Measurements from ENCODE around the gene TBCCD1.

The TBCCD1 gene

DNA sequence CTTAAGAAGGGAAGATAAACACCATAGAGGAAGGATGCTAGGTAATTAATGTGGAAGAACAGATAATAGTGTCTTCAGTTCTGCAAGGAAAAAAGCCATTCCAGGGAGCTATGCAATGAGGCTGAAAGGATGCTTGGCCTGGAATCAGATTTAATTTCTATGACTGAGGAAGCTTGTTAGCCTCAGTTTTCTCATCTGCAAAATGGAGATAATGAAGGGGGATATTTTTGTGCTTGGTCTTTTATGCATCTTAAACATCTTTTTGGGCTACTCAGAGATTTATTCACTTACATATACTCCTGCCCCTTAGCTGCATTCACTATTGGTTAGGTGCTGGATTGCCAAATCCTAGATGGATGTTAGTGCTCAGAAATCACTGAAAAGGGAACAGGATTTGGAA lies 20.0 kb upstream of the TBCCD1 start:
- TF ChIP-seq SIN3A (IDR thresholded peaks at IDR 0.05; ENCODE audit: borderline replicate concordance, insufficient read depth, low read length) (no peak), FOXP2 (optimal IDR thresholded peaks at IDR 0.05; ENCODE audit: borderline replicate concordance, extremely low read depth, extremely low read length, insufficient read depth) (no peak)

DNA sequence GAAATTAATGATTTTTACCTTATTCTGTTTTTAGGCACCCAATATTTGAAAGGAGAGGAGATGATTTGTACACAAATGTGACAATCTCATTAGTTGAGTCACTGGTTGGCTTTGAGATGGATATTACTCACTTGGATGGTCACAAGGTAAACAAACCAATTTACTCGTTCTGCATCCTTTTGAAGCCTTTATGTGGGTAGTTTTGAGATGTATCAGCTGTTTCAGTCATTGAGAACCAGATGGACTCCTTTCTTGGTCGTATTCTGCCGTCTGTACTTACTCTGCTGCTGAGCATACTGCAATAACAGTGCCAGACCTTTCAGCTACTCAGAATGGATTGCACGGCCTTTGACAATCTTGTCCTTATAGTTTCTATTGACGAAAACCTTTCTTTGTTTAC lies 16.7 kb upstream of the TBCCD1 start:
- TF ChIP-seq TAF1 (IDR thresholded peaks at IDR 0.05; ENCODE audit: borderline replicate concordance, insufficient read depth, low read length) = no peak
- TF ChIP-seq POLR2AphosphoS5 (IDR thresholded peaks at IDR 0.05; ENCODE audit: low read depth, low read length) = no peak
- TF ChIP-seq, protein P1, sequence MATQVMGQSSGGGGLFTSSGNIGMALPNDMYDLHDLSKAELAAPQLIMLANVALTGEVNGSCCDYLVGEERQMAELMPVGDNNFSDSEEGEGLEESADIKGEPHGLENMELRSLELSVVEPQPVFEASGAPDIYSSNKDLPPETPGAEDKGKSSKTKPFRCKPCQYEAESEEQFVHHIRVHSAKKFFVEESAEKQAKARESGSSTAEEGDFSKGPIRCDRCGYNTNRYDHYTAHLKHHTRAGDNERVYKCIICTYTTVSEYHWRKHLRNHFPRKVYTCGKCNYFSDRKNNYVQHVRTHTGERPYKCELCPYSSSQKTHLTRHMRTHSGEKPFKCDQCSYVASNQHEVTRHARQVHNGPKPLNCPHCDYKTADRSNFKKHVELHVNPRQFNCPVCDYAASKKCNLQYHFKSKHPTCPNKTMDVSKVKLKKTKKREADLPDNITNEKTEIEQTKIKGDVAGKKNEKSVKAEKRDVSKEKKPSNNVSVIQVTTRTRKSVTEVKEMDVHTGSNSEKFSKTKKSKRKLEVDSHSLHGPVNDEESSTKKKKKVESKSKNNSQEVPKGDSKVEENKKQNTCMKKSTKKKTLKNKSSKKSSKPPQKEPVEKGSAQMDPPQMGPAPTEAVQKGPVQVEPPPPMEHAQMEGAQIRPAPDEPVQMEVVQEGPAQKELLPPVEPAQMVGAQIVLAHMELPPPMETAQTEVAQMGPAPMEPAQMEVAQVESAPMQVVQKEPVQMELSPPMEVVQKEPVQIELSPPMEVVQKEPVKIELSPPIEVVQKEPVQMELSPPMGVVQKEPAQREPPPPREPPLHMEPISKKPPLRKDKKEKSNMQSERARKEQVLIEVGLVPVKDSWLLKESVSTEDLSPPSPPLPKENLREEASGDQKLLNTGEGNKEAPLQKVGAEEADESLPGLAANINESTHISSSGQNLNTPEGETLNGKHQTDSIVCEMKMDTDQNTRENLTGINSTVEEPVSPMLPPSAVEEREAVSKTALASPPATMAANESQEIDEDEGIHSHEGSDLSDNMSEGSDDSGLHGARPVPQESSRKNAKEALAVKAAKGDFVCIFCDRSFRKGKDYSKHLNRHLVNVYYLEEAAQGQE (IDR thresholded peaks at IDR 0.05; ENCODE audit: insufficient read depth in 1 of 2, low read depth in 2 of 2, low read length in 2 of 2) = no peak
- TF ChIP-seq FOXP2 (optimal IDR thresholded peaks at IDR 0.05; ENCODE audit: borderline replicate concordance, extremely low read depth, extremely low read length, insufficient read depth) = no peak

DNA sequence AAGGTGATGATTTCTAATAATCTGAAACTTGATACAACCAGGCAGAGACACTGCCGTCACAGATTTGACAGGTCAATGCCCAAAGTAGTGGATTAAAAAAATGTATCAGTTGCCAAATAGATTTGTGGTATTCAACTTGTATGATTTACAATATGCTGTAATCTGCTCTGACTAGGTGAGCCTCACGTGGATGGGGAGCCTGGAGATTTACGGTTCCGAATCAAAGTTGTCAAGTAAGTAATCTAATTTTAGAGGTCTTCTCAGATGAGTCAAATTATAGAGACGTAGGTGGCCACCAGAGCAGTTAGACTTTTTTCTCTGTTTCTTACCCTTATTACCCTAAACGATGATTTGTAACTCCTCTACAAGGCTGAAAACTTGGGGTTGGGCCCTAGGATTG lies 15.4 kb upstream of the TBCCD1 start:
- TF ChIP-seq FOXP2 (optimal IDR thresholded peaks at IDR 0.05; ENCODE audit: borderline replicate concordance, extremely low read depth, extremely low read length, insufficient read depth) = no peak
- TF ChIP-seq SIN3A (IDR thresholded peaks at IDR 0.05; ENCODE audit: borderline replicate concordance, insufficient read depth, low read length) = no peak
- no peak for TF ChIP-seq TAF1 (IDR thresholded peaks at IDR 0.05; ENCODE audit: borderline replicate concordance, insufficient read depth, low read length)

DNA sequence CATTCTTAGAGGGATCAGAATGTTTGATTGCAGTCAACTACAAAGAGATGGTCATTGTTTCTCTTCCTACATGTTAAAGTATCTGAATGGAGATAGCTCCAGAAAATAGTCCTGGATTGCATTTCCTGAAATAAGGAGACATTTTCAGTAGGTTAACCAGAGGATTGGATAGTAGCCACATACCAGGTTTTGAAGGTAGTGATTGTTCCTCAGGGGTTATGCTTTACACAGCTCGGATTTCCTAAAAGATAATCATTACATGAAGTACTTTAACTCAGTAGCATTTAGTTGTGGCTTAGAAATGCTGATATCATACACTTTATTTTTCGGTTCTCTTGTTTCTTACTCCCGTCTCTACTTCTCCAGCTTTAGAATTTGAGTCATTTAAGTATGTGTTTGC lies 13.6 kb upstream of the TBCCD1 start:
- TF ChIP-seq TAF1 (IDR thresholded peaks at IDR 0.05; ENCODE audit: borderline replicate concordance, insufficient read depth, low read length) (no peak), FOXP2 (optimal IDR thresholded peaks at IDR 0.05; ENCODE audit: borderline replicate concordance, extremely low read depth, extremely low read length, insufficient read depth) (no peak), SIN3A (IDR thresholded peaks at IDR 0.05; ENCODE audit: borderline replicate concordance, insufficient read depth, low read length) (no peak), POLR2AphosphoS5 (IDR thresholded peaks at IDR 0.05; ENCODE audit: low read depth, low read length) (no peak)
- TF ChIP-seq, protein P1 (IDR thresholded peaks at IDR 0.05; ENCODE audit: insufficient read depth in 1 of 2, low read depth in 2 of 2, low read length in 2 of 2) = no peak

DNA sequence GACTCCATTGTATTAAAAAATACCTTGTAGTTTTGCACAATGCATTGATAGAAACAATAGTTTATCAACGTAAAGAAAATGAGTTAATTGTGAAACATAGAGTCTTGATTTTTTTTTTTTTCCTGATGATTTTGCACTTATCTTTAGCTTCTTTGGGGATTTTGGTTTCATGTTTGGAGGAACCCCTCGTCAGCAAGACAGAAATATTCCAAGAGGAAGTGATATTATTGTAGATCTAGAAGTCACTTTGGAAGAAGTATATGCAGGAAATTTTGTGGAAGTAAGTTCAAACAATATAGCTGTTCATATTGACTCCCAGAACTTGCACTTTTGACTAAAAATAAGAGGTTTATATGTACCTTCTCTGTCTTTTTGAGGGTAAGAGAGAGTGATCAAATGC lies 10.4 kb upstream of the TBCCD1 start:
- TF ChIP-seq SIN3A (IDR thresholded peaks at IDR 0.05; ENCODE audit: borderline replicate concordance, insufficient read depth, low read length) (no peak), POLR2AphosphoS5 (IDR thresholded peaks at IDR 0.05; ENCODE audit: low read depth, low read length) (no peak), TAF1 (IDR thresholded peaks at IDR 0.05; ENCODE audit: borderline replicate concordance, insufficient read depth, low read length) (no peak), FOXP2 (optimal IDR thresholded peaks at IDR 0.05; ENCODE audit: borderline replicate concordance, extremely low read depth, extremely low read length, insufficient read depth) (no peak)
- TF ChIP-seq, protein P1 (IDR thresholded peaks at IDR 0.05; ENCODE audit: insufficient read depth in 1 of 2, low read depth in 2 of 2, low read length in 2 of 2) = no peak

DNA sequence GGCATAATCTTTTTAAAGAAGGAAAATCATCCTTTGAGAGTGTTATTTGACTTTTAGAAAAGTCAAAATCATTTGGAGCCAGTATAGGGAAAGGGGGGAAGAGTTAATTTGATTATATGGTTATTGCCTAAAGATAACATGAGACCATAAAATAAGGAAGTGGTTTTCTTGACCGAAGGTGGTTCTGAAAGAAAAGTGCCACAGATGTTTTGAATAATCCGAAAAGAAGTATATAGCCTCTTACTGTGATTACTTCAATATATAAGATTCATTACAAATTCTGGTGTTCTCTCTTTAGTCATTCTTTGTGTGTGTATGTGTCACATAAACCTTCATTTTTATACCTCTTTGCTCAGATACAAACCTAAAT lies 4.5 kb upstream of the TBCCD1 start:
- TF ChIP-seq POLR2AphosphoS5 (IDR thresholded peaks at IDR 0.05; ENCODE audit: low read depth, low read length) = no peak
- TF ChIP-seq, protein P1 (IDR thresholded peaks at IDR 0.05; ENCODE audit: insufficient read depth in 1 of 2, low read depth in 2 of 2, low read length in 2 of 2) = no peak
- no peak for TF ChIP-seq FOXP2 (optimal IDR thresholded peaks at IDR 0.05; ENCODE audit: borderline replicate concordance, extremely low read depth, extremely low read length, insufficient read depth)
- TF ChIP-seq SIN3A (IDR thresholded peaks at IDR 0.05; ENCODE audit: borderline replicate concordance, insufficient read depth, low read length) = no peak
- no peak for TF ChIP-seq TAF1 (IDR thresholded peaks at IDR 0.05; ENCODE audit: borderline replicate concordance, insufficient read depth, low read length)
